NCI-H1092 treated with DMSO at 0.1 percent for 48 hours (cell line): ENCODE results near the gene ANAPC2.

ENCODE experiments used
- DNase-seq: peaks from one replicate; lab custom pipeline; 2025; lab: John Stamatoyannopoulos, UW

ANAPC2 gene

DNA sequence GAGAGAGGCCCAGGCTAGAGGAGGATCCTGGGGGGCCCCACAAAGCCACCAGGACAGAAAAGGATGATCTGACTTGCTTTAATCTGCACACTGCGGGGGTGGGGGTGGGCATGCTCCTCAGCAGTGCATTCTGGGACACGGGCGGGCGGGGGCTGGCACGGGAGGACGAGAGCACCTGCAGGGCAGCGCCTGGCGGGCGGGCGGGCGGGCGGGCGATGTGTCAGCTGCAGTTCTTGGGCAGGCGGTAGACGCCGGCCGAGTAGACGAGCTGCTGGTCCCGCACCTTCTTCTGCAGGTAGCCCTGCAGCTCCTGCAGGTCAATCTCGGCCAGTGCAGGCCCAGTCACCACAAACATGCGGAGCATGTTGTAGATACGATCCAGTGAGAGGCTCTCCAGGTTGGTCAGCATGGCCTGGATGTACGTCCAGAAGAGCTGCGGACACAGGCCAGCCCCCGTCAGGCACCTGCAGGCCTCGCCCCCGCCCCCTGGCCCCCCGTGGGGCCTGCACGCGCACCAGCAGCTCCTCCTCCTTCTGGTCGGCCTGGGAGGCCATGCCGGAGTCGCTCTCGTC, 13.6 kb downstream of the ANAPC2 start:
- no peak for DNase-seq

DNA sequence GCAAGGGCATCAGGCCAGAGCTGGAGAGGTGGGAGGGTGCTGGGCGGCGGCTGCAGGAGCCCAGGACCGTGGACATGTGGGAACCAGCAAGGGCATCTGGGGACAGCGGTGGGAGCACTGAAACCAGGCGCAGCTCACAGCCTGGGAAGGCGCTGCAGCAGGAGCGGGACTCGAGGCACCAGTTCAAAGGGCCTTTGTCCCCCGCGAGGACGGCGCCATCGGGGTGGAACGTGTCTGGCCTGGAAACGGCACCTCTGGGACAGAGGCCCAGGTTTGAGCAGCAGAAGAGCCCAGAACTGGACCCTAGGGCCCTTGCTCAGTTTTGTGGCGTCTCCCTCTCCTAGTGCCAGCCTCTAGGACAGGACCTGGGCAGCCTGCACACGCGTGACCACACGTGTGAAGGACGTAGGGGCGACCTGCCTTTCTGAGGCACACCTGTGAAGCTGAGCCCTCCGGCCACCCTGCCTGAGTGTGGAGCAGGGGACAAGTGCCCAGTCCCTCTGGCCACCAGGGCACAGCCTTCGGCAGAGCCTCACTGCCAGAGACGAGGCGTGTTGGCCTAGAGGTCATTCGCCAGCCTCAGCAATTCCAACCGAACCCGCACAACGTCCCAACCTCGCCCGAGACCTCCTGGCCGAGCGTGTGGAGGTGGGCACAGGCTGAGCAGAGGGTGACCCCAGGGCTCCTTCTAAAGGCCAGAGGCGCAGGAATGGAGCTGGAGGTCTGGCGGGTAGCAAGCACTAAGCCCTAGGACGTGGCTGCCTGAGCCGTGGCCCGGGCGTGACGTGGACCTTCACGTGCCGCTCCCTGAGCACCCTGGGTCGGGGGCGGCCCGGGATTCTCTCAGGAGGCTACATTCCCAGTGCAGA, 14.3 kb downstream of the ANAPC2 start:
- no peak for DNase-seq

DNA sequence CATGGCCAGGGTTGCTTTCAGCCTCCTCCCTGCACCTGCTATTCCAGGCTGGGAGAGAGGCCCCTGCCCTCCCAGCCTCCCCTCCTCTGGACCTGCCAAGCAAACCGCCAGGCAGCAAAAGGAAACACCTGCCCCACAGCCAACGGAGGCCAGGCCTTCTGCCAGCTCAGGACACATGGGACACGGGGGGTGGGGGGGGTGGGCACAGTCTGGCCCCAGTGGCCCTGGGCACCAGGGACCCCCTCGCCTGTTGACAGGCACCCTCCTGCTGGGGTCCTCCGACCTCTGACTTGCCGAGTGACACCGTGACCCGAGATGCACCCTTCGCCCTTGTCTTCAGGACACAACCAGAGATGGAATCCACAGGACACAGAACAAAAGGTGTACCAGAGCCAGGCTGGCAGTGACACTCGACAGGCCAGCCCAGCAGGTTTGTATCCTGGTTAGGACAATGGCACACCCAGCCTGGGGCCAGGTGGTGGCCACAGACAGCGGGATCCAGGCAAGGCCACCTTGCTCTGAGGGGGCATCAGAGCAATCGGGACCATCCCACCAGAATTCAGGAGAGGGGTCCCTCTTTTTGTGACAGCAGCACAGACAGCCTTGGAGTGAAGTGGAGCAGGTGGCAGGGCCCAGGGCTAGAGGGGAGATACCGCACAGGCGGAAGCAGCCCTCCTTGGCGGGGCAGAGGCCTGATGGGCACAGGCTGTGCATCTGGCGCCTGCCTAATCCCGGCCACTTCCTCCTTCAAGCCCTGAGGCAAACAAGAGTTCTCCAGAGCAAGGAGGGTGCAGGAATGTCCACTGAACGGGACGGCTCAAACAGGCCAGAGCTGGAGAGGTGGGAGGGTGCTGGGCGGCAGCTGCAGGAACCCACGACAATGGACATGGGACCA, 15.2 kb downstream of the ANAPC2 start:
- peak; percentile 25 for DNase-seq

DNA sequence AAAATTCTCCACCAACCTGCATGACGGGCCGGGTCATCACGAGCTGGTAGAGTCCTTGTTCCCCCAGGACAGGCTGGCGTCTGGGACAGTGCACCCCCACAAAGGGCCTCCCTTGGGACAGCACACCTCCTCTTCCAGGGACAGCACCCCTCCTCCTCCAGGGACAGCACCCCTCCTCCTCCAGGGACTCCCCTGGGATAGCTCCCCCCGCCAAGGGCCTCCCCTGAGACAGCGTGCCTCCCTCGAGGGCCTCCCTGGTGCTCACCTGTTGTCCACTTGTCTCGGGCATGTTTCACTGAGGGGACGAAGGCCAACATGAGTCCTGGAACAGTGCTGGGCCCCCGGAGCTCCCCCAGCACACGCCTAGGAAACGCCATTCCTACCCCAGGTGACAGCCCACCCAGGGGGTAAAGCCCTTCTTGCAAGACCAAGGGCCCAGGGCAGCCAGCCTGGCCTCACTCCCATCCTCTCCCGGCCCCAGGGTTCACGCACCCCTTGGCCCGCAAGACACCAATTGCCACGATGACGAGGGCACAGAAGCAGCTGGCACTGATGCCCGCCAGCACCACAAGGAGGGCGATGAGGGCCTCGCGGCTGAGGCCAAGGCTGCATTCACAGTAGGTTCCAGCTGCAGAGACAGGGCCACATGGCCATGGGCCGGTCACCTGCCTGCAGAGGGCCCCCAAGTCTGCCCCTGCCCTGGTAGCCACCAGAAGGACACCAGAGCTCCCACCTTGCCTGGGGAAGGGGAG, 17.0 kb downstream of the ANAPC2 start:
- DNase-seq: no peak

DNA sequence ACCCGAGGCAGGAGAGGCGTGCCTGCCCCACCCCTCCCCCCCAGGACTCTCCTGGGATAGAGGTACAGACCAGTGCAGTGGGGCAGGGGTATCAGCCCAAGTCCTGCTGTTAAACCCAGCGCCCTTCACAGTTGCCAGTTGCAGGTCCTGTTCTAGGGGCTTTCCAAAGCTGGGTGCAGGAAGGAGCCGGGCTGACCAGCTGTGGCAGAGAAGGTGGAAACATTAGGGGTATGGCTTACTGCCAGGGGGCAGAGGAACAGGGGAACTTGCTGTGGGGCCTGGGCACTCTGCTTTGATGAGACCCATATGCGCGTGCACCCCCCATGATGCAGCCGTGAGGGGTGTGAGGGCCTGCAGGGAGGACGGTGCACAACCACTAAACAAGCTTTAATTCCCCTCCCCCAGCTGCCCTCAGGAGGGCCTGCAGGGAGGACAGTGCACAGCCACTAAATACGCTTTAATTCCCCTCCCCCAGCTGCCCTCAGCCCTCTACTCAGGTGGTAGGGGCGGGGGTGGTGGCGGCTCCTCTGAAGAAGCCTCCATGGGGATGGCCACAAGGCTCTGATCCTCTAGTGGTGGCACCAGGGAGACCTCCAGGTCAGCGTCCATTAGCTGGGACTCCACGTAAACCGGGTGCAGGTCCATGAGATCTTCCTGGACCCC, 17.7 kb downstream of the ANAPC2 start:
- no peak for DNase-seq

DNA sequence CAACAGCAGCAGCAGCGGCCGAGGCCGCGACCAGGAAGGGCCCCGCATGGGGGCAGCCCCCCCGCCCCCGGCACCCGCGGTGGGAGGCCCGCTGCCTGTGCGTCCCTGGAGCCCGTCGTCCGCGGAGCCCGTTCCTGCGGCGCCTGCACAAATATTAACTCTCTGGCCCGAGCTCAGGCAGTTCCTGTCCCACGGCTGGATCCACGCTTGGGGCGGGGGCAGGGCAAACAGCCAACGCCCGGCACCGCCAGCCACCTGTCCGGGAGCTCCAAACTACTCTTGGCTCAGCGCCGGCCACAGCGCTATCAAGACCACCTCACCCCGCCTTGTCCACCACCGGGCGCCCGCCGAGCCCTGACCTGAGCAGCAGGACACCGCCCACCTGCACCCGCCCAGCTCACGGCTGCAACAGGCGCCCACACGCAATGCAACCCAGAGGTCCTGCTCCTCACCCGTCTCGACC, 18.4 kb downstream of the ANAPC2 start, which contains the start of gene LRRC26:
TSS of gene LRRC26 (minus strand) at position 156 of the 463 bp plus-strand sequence. CDS start at position 48, 108 bp downstream.
- DNase-seq: no peak

DNA sequence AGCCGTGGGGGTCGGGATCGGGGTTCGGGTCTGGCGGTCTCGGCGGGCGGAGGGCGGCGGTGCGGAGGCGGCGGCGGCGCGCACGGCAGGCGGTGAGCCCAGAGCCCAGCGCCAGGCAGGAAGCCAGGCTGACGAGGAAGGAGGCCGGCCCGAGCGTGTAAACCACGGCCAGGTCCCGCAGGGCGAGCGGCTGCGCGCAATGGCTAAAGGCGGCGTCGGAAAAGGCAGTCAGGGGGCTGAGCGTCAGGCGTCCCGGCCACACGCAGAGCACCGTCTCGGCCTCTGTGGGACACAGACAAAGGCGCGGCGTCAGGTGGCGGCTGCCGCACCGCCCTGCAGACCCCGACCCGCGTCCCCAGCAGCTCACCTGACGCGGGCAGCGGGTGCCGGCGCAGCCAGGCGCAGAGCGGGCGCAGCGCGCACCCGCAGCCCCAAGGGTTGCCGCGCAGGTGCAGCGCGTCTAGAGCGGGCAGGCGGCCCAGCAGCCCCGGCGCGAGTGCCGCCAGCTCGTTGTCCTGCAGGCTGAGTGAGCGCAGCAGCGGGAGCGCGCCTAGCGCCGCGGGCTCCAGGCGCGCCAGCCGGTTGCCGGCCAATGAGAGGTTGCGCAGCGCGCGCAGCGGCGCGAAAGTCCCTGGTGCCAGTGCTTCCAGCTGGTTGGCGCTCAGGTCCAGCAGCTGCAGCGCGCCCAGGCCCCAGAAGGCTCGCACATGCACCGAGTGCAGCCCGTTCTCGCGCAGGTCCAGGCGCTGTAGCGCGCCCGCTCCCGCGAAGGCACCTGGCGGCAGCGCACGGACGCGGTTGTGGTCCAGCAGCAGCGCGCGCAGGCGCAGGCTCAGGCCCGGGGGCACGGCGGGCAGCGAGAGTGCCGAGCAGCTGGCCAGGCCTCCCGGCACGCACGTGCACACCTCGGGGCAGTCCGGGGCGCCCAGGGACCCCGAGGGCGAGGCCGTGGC, 19.2 kb downstream of the ANAPC2 start:
- peak; percentile 82 for DNase-seq

DNA sequence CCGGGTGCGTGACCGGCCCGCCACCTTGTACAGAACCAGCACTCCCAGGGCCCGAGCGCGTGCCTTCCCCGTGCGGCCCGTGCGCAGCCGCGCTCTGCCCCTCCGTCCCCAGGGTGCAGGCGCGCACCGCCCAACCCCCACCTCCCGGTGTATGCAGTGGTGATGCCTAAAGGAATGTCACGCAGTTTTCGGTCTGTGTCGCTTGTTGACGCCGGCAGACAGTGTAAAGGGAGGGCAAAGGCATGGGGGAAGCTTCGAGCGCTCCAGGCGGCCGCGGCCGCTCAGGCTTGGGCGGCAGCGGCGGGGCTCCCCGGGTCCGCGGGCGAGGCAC, 19.8 kb downstream of the ANAPC2 start:
- DNase-seq: no peak

DNA sequence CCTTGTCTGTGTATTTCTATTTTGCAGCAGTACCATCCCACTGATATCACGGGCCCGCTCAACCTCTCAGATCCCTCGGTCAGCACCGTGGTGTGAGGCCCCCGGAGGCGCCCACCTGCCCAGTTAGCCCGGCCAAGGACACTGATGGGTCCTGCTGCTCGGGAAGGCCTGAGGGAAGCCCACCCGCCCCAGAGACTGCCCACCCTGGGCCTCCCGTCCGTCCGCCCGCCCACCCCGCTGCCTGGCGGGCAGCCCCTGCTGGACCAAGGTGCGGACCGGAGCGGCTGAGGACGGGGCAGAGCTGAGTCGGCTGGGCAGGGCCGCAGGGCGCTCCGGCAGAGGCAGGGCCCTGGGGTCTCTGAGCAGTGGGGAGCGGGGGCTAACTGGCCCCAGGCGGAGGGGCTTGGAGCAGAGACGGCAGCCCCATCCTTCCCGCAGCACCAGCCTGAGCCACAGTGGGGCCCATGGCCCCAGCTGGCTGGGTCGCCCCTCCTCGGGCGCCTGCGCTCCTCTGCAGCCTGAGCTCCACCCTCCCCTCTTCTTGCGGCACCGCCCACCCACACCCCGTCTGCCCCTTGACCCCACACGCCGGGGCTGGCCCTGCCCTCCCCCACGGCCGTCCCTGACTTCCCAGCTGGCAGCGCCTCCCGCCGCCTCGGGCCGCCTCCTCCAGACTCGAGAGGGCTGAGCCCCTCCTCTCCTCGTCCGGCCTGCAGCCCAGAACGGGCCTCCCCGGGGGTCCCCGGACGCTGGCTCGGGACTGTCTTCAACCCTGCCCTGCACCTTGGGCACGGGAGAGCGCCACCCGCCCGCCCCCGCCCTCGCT, 20.4 kb downstream of the ANAPC2 start:
- no peak for DNase-seq

DNA sequence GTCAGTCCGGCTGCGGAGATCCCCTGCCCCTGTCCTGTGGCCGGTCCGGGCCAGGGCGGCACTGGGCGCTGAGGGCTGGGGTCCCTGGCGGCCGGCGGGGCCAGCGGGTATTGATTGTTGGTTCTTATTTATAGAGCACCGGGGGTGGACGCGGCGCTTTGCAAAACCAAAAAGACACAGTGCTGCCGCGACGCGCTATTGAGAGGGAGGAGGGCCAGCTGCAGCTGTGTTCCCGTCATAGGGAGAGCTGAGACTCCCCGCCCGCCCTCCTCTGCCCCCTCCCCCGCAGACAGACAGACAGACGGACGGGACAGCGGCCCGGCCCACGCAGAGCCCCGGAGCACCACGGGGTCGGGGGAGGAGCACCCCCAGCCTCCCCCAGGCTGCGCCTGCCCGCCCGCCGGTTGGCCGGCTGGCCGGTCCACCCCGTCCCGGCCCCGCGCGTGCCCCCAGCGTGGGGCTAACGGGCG, 21.0 kb downstream of the ANAPC2 start:
- DNase-seq: no peak

DNA sequence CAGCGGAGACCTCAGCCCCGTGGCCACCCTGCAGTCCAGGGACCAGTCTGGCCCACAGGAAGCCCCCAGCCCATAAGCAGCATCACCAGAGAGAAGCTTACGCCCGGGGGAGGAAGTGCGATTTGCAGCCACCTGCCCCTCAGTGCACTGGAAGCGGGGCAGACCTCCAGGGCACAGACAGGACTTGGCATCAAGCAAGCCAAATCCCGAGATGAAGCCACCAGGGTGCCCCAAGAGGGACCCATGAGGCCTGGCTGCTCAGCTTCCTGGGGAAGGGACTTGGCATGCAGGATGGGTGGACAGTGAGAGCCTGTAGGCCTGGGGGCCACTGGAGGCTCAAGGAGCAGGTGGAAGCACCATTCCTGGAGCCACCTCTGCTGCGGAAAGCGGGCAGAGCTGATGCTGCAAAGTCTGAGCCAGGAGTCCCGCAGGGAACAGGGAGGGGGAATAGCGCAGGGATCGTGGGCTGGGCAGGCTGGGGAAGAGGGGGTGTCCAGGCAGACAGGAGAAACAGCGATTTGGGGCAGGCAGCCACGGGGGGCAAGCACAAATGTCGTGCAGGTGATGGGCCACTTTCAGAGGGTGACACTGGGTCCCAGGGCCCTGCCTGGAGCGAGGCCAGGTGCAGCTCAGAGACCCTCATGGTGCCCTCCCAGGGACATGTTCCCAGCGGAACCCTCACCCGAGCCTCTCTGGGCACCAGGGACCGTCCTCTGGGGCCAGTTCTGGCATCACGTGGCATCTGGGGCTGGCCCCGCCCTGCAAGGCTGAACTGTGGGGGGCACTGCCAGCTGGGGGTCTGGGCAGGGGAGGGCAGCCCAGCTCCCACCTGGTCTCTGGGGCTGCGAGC, 21.8 kb downstream of the ANAPC2 start:
- DNase-seq: no peak

DNA sequence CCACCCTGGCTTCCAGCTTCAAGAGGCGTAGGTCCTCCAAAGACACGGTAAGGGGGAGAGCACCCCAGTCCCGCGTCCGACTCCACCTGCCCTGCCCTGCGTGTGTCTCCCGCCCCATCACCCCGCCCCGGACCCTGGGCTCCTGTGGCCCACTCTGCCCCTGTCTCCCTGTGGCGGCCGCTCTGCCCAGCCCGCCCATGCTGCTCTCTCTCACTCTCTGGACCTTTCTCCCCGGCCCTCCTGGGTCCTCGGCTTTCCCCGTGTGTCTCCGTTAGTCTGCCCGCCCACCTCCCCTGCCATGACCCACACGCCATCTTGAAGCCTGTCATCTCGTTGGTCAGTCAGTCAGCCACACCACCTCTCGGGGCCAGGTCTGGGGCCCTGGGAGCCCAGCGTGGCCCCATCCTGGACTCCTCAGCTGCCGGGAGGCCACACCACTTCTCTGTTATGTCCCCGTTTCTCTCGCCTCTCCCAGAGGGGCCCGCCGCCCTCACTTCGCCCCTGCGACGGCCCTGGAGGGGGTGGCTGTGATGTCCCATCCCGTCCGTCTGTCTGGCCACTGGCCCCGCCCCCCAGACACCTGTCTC, 23.0 kb downstream of the ANAPC2 start:
- DNase-seq: no peak

DNA sequence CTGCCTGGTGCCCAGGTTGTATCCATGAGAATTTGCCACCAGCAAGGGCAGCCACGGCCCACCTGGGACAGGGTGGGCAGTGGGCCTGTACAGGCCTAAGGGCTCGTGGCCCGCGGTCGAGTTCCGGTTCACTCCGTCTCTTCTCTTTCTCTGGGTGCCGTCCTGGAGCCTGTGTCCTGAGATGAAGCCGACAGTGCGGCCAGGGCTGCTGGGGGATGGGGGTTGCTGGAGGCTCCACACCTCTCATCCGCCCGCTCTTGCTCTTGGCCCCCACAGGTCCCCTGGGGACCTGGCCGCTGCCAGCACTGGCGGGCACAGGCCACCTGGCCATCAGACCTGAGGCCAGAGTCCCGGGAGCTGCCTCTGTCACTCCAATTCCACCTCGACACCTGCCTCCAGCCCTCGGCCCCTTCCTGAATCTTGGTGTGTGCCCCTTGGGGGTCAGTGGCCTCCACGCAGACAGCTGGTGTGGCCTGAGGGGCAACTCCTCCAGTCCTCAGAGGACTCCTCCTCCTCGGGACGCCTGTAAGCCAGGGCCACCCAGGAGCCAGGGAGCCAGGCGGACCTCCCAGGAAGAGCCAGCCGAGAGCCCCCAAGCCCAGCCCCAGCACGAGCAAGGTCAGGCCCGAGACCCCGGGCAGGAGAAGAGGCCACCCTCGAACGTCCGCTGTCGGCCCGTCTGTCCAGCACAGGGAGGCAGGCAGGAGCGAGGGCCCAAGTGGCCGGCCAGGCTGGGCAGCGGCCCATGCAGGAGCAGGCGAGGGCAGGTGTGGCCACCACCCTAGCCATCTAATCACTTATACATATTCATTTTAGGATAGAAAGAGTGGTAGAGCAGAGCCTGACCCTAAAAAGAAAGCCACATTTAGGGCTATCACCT, 23.8 kb downstream of the ANAPC2 start:
- DNase-seq: no peak

DNA sequence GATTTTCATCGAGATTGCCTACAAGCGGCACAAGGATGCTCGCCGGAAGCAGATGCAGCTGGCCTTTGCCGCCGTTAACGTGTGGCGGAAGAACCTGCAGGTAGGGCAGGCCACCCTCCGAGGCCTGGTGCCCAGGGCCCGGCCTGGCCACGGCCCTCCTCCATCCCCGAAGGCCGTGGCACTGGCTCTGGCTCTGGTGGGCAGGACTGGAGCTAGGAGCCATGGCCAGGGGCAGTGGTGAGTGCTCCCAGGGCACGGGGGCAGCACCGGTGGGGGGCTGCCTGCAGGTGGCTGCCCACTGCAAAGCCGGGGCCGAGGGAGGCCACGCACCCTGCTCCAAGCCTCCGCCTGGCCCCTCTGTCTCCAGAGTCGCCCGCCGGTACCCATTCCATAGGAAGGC, 24.6 kb downstream of the ANAPC2 start:
- DNase-seq: no peak

DNA sequence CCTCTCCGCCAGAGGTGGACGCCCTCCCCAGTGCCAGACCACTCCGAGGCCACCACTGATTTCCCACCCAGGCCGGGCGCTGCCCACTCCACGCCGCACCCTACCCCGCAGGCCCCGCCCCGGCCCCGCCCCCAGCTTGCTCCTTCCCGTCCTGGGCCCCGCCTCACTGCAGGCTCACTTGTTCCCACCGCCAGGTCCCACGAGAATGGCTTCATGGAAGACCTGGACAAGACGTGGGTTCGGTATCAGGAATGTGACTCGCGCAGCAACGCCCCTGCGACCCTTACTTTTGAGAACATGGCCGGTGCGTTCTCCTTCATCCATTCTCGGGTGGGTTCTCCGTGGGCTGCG, 25.0 kb downstream of the ANAPC2 start:
- DNase-seq: no peak

DNA sequence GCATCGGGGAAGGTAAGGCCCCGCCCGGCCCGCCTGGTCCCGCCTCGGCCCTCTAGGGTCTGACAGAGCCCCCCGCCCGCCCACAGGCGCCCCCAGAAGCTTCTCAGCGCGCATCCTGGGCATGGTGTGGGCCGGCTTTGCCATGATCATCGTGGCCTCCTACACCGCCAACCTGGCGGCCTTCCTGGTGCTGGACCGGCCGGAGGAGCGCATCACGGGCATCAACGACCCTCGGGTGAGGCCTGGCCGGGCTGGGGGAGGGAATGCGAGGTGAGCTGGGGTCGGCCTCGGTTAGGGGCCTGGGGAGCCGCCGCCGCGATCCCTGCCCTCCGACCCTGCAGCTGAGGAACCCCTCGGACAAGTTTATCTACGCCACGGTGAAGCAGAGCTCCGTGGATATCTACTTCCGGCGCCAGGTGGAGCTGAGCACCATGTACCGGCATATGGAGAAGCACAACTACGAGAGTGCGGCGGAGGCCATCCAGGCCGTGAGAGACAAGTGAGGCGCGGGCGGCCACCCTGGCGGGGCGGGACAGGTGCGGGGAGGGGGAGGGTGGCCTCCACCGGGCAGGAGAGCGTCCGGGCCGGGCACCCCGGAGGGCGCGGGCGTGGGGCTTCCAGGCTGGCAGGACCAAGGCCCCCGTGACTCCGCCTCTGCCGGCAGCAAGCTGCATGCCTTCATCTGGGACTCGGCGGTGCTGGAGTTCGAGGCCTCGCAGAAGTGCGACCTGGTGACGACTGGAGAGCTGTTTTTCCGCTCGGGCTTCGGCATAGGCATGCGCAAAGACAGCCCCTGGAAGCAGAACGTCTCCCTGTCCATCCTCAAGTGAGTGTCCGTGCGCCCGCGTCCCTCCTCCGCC, 25.6 kb downstream of the ANAPC2 start:
- peak; percentile 10 for DNase-seq
